ENCODE measurements around the gene FOXN1. TPM values are rescaled to one million over a fixed set of nuclear protein-coding genes. Genes with fewer than 3 reads are reported as not detected.

The FOXN1 gene
- total RNA-seq, 1 experiment from 2014 or later: not detected

DNA sequence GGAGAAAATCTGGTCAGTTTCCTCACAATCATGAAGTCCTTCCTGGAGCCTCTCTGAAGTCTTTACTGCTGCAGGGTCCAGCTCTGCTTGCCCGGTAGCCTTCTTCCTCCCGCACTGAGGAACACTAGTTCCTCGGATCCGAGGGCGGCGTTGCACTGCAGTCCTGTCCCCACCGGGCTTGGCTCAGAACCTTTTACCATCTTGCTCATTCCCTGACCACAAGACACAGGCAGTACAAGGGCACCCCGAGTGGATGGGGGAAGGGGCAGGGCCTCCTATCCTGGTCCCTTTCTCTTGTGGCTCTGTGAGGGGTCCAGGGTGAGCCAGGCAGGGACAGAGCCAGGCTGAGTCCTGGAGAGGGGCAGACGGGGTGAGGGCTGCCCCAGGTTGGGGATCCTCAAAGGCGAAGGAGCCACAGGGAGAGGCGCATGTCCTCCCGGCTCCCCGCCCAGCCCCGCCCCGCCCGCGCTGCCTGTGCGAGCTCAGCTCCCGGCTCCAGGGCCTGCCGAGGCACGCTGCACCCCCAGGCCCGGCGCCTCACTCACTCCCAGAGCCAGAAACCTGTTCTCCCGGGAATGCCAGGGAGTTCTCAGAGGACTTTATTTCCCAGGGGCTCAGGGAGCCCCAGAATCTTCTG lies 1.5 kb downstream of the FOXN1 start:
- no peak for DNase-seq

DNA sequence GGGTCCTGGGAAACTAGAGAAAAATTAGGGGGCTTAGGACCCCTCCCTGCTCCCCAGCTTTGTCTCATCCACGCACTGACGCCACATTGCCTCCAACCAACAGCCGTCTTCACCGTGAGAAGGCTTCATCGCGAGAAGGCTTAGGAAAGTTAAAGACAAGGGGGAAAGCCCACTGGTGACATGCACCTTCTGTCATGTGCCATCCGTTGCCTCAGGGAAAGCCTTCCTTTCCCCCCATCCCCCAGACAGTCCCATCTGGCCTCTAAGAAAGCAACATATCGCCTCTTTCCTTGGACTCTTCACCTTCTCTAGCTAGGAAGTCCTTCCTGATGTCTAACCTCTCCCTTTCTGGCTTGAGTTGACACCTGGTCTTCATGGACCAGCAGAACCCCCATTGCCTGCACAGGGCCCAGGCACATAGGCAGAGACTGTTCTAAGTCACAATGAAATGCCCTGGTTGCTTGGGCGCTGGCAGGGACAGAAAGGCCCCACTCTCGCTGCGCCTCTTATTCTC lies 2.1 kb downstream of the FOXN1 start:
- TF ChIP-seq CTCF (IDR thresholded peaks at IDR 0.05; ENCODE audit: unreplicated experiment): no peak
- H3K27me3 Mint-ChIP-seq (ENCODE audit: unreplicated experiment): peaks cover 98% of the 10 kb centered on the region
- BruUV-seq (replicated peaks): no TSS peak
- intact Hi-C loops (cut with micrococcal nuclease; ENCODE audit: unreplicated experiment): no loop called here
- no peak for DNase-seq
- H3K36me3 Mint-ChIP-seq (ENCODE audit: insufficient read depth, unreplicated experiment): no peaks in the 10 kb centered on the region
- no peaks in the 10 kb centered on the region for H3K9me3 Mint-ChIP-seq (ENCODE audit: low read depth, unreplicated experiment)
- H3K4me3 Mint-ChIP-seq (ENCODE audit: low read depth, unreplicated experiment): no peak overlapping the region
- CTCF ChIA-PET: interaction anchor here (0.7 kb wide), 1 partner anchor 1102 kb away, joined by 5 read pairs; no protein-coding TSS in a partner anchor
- no peak overlapping the region for H3K27ac Mint-ChIP-seq (ENCODE audit: unreplicated experiment)
- peaks cover 6% of the 10 kb centered on the region for H3K4me1 Mint-ChIP-seq (ENCODE audit: low read depth, unreplicated experiment)

More for the DNA sequence above, 1.5 kb downstream of the FOXN1 start:
- CTCF ChIA-PET: interaction anchor here (0.7 to 1.0 kb wide), 2 partner anchors 10 to 1102 kb away, joined by 5 read pairs; no protein-coding TSS in a partner anchor
- Mint-ChIP-seq H3K36me3 (ENCODE audit: insufficient read depth, unreplicated experiment) (no peaks in the 10 kb centered on the region), H3K27ac (ENCODE audit: unreplicated experiment) (no peak overlapping the region), H3K9me3 (ENCODE audit: low read depth, unreplicated experiment) (no peaks in the 10 kb centered on the region), H3K27me3 (ENCODE audit: unreplicated experiment) (peaks cover 93% of the 10 kb centered on the region), H3K4me1 (ENCODE audit: low read depth, unreplicated experiment) (peaks cover 6% of the 10 kb centered on the region), H3K4me3 (ENCODE audit: low read depth, unreplicated experiment) (no peak overlapping the region)
- intact Hi-C loops (cut with micrococcal nuclease; ENCODE audit: unreplicated experiment): no loop called here
- TF ChIP-seq CTCF (IDR thresholded peaks at IDR 0.05; ENCODE audit: unreplicated experiment): no peak
- BruUV-seq (replicated peaks): no TSS peak

DNA sequence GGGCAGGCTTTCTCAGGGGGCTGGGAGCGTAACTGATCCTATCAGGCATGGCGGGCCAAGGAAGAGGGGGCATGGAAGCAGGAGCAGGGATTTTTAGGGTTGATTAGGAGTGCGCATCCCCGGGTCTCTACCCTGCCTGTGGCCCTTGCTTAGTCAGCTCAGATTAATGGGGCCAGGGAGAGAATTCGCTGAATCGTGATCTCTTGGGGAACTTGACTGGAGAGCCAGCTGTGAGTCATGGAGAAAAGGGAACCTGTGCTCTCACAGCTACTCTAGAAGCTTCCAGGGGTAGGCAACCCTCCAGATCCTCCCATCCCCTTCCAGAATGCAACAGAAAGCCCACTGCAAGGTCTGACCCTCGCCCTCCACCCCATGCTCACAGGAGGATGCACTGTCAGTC lies 3.6 kb downstream of the FOXN1 start:
- Mint-ChIP-seq H3K27me3 (ENCODE audit: unreplicated experiment) (peaks cover 100% of the 10 kb centered on the region), H3K27ac (ENCODE audit: unreplicated experiment) (no peak overlapping the region), H3K4me3 (ENCODE audit: low read depth, unreplicated experiment) (no peak overlapping the region), H3K4me1 (ENCODE audit: low read depth, unreplicated experiment) (peaks cover 6% of the 10 kb centered on the region), H3K9me3 (ENCODE audit: low read depth, unreplicated experiment) (no peaks in the 10 kb centered on the region), H3K36me3 (ENCODE audit: insufficient read depth, unreplicated experiment) (no peaks in the 10 kb centered on the region)
- no peak for TF ChIP-seq CTCF (IDR thresholded peaks at IDR 0.05; ENCODE audit: unreplicated experiment)
- no TSS peak for BruUV-seq (replicated peaks)
- intact Hi-C loops (cut with micrococcal nuclease; ENCODE audit: unreplicated experiment): no loop called here
- DNase-seq: no peak
- CTCF ChIA-PET: no interaction called here

DNA sequence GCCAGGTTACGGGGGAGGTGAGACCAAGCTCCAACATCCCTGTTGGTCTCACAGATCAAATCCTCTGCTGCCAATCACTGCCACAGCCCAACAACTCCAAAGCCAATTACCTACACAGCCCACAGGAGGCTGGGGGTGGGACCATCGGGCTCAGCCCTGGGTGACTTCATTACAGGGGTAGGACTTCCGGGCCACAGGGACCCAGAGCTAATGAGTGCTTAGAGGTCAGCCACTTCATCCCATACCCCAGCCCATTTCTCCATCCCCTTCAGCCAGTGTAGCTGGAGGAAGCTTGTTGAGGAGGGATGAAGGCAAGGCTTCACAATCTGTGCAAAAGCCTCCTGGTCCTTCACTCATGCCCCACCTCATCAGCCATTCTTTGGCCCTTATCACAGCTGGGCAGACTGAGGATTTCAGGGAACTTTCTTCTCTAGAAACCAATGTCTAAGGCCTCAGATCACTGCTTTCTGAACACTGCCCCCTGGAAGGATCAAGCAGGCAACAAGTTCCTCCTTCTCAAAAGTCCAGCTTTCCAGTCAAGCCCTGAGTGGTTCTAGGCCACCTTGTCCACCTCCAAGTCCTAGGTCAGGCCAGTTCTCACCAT lies 5.8 kb downstream of the FOXN1 start:
- Mint-ChIP-seq H3K27ac (ENCODE audit: unreplicated experiment) (no peak overlapping the region), H3K9me3 (ENCODE audit: low read depth, unreplicated experiment) (no peaks in the 10 kb centered on the region), H3K36me3 (ENCODE audit: insufficient read depth, unreplicated experiment) (no peaks in the 10 kb centered on the region), H3K4me3 (ENCODE audit: low read depth, unreplicated experiment) (no peak overlapping the region), H3K27me3 (ENCODE audit: unreplicated experiment) (peaks cover 98% of the 10 kb centered on the region), H3K4me1 (ENCODE audit: low read depth, unreplicated experiment) (peaks cover 6% of the 10 kb centered on the region)
- intact Hi-C loops (cut with micrococcal nuclease; ENCODE audit: unreplicated experiment): no loop called here
- no TSS peak for BruUV-seq (replicated peaks)
- TF ChIP-seq CTCF (IDR thresholded peaks at IDR 0.05; ENCODE audit: unreplicated experiment): no peak
- CTCF ChIA-PET: no interaction called here
- DNase-seq: no peak
